Measurements from ENCODE around the gene PHF21B.
"Not testable (repeated sequence)": the region's sequence is repeated elsewhere in the genome, so short reads cannot be mapped to it uniquely, and the experiment has no call there.

PHF21B gene

GRCh38 chr22:44931077-44931540 is 78.7 kb downstream of the PHF21B start:
- DNase-seq, result no peak

- no peak for DNase-seq
Measured at GRCh38 chr22:44930711-44931035, 79.1 kb downstream of the PHF21B start.

GRCh38 chr22:44930016-44930710 is 79.6 kb downstream of the PHF21B start:
- DNase-seq, result no peak

- DNase-seq, result no peak
Measured at GRCh38 chr22:44929359-44930015, 80.3 kb downstream of the PHF21B start.

- no peak for DNase-seq
Measured at GRCh38 chr22:44928711-44929358, 81.0 kb downstream of the PHF21B start.

GRCh38 chr22:44928136-44928463 is 81.7 kb downstream of the PHF21B start:
- no peak for DNase-seq

GRCh38 chr22:44927463-44928135 is 82.2 kb downstream of the PHF21B start:
- no peak for DNase-seq

- no peak for DNase-seq
Measured at GRCh38 chr22:44926491-44927415, 83.1 kb downstream of the PHF21B start.

GRCh38 chr22:44926124-44926475 is 83.7 kb downstream of the PHF21B start:
- DNase-seq, result no peak

- no peak for DNase-seq
Measured at GRCh38 chr22:44925465-44926123, 84.2 kb downstream of the PHF21B start.

GRCh38 chr22:44924710-44925109 is 85.1 kb downstream of the PHF21B start:
- no peak for DNase-seq

- DNase-seq, result no peak
Measured at GRCh38 chr22:44924098-44924497, 85.7 kb downstream of the PHF21B start.

- DNase-seq, result not testable (repeated sequence)
Measured at GRCh38 chr22:44921766-44922165, 88.0 kb downstream of the PHF21B start.

GRCh38 chr22:44920183-44920582 is 89.6 kb downstream of the PHF21B start:
- DNase-seq, result no peak

- DNase-seq, result no peak
Measured at GRCh38 chr22:44919691-44920090, 90.1 kb downstream of the PHF21B start.

- no peak for DNase-seq
Measured at GRCh38 chr22:44918925-44919392, 90.8 kb downstream of the PHF21B start.

GRCh38 chr22:44918166-44918924 is 91.5 kb downstream of the PHF21B start:
- no peak for DNase-seq

GRCh38 chr22:44917372-44918165 is 92.2 kb downstream of the PHF21B start:
- DNase-seq, result no peak

- DNase-seq, result no peak
Measured at GRCh38 chr22:44916281-44917231, 93.2 kb downstream of the PHF21B start.
